ENCODE data around the gene ZC3H11A. TPM values are rescaled to one million over a fixed set of nuclear protein-coding genes. Genes with fewer than 3 reads are reported as not detected.
"Not testable (repeated sequence)": the region's sequence is repeated elsewhere in the genome, so short reads cannot be mapped to it uniquely, and the experiment has no call there.

The ZC3H11A gene
- polyA plus RNA-seq, 1 donor (not counting 4 experiments of a cell fraction or from before 2014, with no cell fraction given): 83.4 TPM

GRCh38 chr1:203760506-203760905 lies 34.9 kb upstream of the ZC3H11A start:
- H3K4me2 ChIP-seq (ENCODE audit: control insufficient read depth, extremely low read depth, insufficient read depth, low read depth, low read length): no peak overlapping the region
- FAIRE-seq (no peak), DNase-seq (ENCODE audit: low read depth, low spot score) (no peak)
- no peaks in the 10 kb centered on the region for H3K9me3 ChIP-seq (ENCODE audit: control insufficient read depth, low read depth, low read length)
- H3K27ac ChIP-seq (ENCODE audit: control insufficient read depth, insufficient read depth, low read length): no peak overlapping the region
- H3K36me3 ChIP-seq (ENCODE audit: control insufficient read depth in 2 of 2, extremely low read depth in 1 of 2, insufficient read depth in 2 of 2, low read length in 2 of 2): no peaks in the 10 kb centered on the region
- H3K79me2 ChIP-seq (ENCODE audit: control insufficient read depth, insufficient read depth, low read length): no peaks in the 10 kb centered on the region
- dilution Hi-C loops (cut with MboI; ENCODE audit: extremely low pct_ligation_motif_present, low sequenced_read_pairs): no loop called here
- no peaks in the 10 kb centered on the region for H4K20me1 ChIP-seq (ENCODE audit: control insufficient read depth, extremely low read depth, insufficient read depth, low read length)
- no peak for TF ChIP-seq EZH2 (IDR thresholded peaks at IDR 0.05; ENCODE audit: low read length)
- no peak for TF ChIP-seq CTCF (optimal IDR thresholded peaks at IDR 0.05 in 1 of 3, IDR thresholded peaks at IDR 0.05 in 1 of 3, conservative IDR thresholded peaks at IDR 0.05 in 1 of 3; ENCODE audit: extremely low read depth in 1 of 3, insufficient read depth in 2 of 3, low read length in 3 of 3)
- no peak overlapping the region for H3K9ac ChIP-seq (ENCODE audit: control insufficient read depth, extremely low read depth, insufficient read depth, low read length)
- H3K9me1 ChIP-seq (ENCODE audit: control insufficient read depth, extremely low read depth, insufficient read depth, low read length): no peaks in the 10 kb centered on the region
- H3K4me3 ChIP-seq (ENCODE audit: control insufficient read depth in 2 of 3, extremely low read depth in 1 of 3, insufficient read depth in 2 of 3, low read depth in 1 of 3, low read length in 3 of 3): no peak overlapping the region
- H2AFZ ChIP-seq (ENCODE audit: control insufficient read depth, low read length): no peak overlapping the region
- peaks cover 20% of the 10 kb centered on the region for H3K4me1 ChIP-seq (ENCODE audit: control insufficient read depth, extremely low read depth, insufficient read depth, low read length)
- no peaks in the 10 kb centered on the region for H3K27me3 ChIP-seq (ENCODE audit: control insufficient read depth, extremely low read depth, insufficient read depth, low read length)

GRCh38 chr1:203761958-203762357 lies 33.5 kb upstream of the ZC3H11A start:
- H3K36me3 ChIP-seq (ENCODE audit: control insufficient read depth in 2 of 2, extremely low read depth in 1 of 2, insufficient read depth in 2 of 2, low read length in 2 of 2); H3K27ac ChIP-seq (ENCODE audit: control insufficient read depth, insufficient read depth, low read length); H3K9ac ChIP-seq (ENCODE audit: control insufficient read depth, extremely low read depth, insufficient read depth, low read length); FAIRE-seq; H3K9me3 ChIP-seq (ENCODE audit: control insufficient read depth, low read depth, low read length); DNase-seq (ENCODE audit: low read depth, low spot score); H3K4me3 ChIP-seq (ENCODE audit: control insufficient read depth in 2 of 3, extremely low read depth in 1 of 3, insufficient read depth in 2 of 3, low read depth in 1 of 3, low read length in 3 of 3); H3K4me2 ChIP-seq (ENCODE audit: control insufficient read depth, extremely low read depth, insufficient read depth, low read depth, low read length); H4K20me1 ChIP-seq (ENCODE audit: control insufficient read depth, extremely low read depth, insufficient read depth, low read length); H3K9me1 ChIP-seq (ENCODE audit: control insufficient read depth, extremely low read depth, insufficient read depth, low read length); H2AFZ ChIP-seq (ENCODE audit: control insufficient read depth, low read length); dilution Hi-C loops (cut with MboI; ENCODE audit: extremely low pct_ligation_motif_present, low sequenced_read_pairs); H3K27me3 ChIP-seq (ENCODE audit: control insufficient read depth, extremely low read depth, insufficient read depth, low read length); H3K4me1 ChIP-seq (ENCODE audit: control insufficient read depth, extremely low read depth, insufficient read depth, low read length); H3K79me2 ChIP-seq (ENCODE audit: control insufficient read depth, insufficient read depth, low read length): not testable (repeated sequence)

GRCh38 chr1:203763505-203763904 lies 31.9 kb upstream of the ZC3H11A start:
- H3K36me3 ChIP-seq (ENCODE audit: control insufficient read depth in 2 of 2, extremely low read depth in 1 of 2, insufficient read depth in 2 of 2, low read length in 2 of 2): no peaks in the 10 kb centered on the region
- no peak overlapping the region for H3K27ac ChIP-seq (ENCODE audit: control insufficient read depth, insufficient read depth, low read length)
- dilution Hi-C loops (cut with MboI; ENCODE audit: extremely low pct_ligation_motif_present, low sequenced_read_pairs): no loop called here
- H3K9me1 ChIP-seq (ENCODE audit: control insufficient read depth, extremely low read depth, insufficient read depth, low read length): no peaks in the 10 kb centered on the region
- no peak overlapping the region for H2AFZ ChIP-seq (ENCODE audit: control insufficient read depth, low read length)
- no peak for TF ChIP-seq CTCF (optimal IDR thresholded peaks at IDR 0.05 in 1 of 3, IDR thresholded peaks at IDR 0.05 in 1 of 3, conservative IDR thresholded peaks at IDR 0.05 in 1 of 3; ENCODE audit: extremely low read depth in 1 of 3, insufficient read depth in 2 of 3, low read length in 3 of 3)
- no peak for TF ChIP-seq EZH2 (IDR thresholded peaks at IDR 0.05; ENCODE audit: low read length)
- no peak overlapping the region for H3K4me3 ChIP-seq (ENCODE audit: control insufficient read depth in 2 of 3, extremely low read depth in 1 of 3, insufficient read depth in 2 of 3, low read depth in 1 of 3, low read length in 3 of 3)
- no peaks in the 10 kb centered on the region for H3K79me2 ChIP-seq (ENCODE audit: control insufficient read depth, insufficient read depth, low read length)
- H3K27me3 ChIP-seq (ENCODE audit: control insufficient read depth, extremely low read depth, insufficient read depth, low read length): no peaks in the 10 kb centered on the region
- no peaks in the 10 kb centered on the region for H4K20me1 ChIP-seq (ENCODE audit: control insufficient read depth, extremely low read depth, insufficient read depth, low read length)
- no peak for FAIRE-seq
- no peak overlapping the region for H3K9ac ChIP-seq (ENCODE audit: control insufficient read depth, extremely low read depth, insufficient read depth, low read length)
- H3K4me2 ChIP-seq (ENCODE audit: control insufficient read depth, extremely low read depth, insufficient read depth, low read depth, low read length): no peak overlapping the region
- no peaks in the 10 kb centered on the region for H3K9me3 ChIP-seq (ENCODE audit: control insufficient read depth, low read depth, low read length)
- DNase-seq (ENCODE audit: low read depth, low spot score): no peak
- peaks cover 12% of the 10 kb centered on the region for H3K4me1 ChIP-seq (ENCODE audit: control insufficient read depth, extremely low read depth, insufficient read depth, low read length)

Measured in keratinocyte (primary cell).